Activated CD4-positive, alpha-beta T cell treated with anti-CD3 and anti-CD28 coated beads, Interleukin-2, amount 50 U/mL, for 4 hours (primary cell): ENCODE data around the gene ANKRD52.
"Not testable (repeated sequence)": the region's sequence is repeated elsewhere in the genome, so short reads cannot be mapped to it uniquely, and the experiment has no call there.

Experiments used
- DNase-seq, 2 experiments: peaks; one replicate each; pipeline ENCODE4 v3.0.0-alpha.2; 2020

Gene ANKRD52

DNA sequence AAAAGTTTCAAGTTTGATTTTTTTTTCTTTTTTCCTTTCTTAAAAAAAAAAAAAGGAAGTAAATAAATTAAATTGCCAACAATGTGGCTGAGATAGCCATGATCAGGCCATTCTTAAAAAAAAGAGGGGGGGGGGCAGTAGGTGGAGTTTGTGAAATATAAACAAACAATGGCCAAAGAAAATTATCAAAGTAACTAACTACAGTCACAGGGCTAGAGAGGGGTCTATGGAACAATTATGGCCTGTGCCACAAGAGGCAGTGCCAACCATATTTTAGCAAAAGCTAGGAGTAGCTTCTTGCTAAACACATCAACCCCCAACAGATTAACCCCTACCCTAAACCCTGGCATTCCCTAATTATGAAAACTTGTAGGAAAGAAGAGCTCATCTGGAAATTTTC is 52.7 kb downstream of the ANKRD52 start:
- no peak for DNase-seq

GRCh38 chr12:56204275-56204674 is 53.9 kb downstream of the ANKRD52 start:
- no peak for DNase-seq

- no peak for DNase-seq
These were observed 55.3 kb downstream of the ANKRD52 start for GRCh38 chr12:56202838-56203237.

DNA sequence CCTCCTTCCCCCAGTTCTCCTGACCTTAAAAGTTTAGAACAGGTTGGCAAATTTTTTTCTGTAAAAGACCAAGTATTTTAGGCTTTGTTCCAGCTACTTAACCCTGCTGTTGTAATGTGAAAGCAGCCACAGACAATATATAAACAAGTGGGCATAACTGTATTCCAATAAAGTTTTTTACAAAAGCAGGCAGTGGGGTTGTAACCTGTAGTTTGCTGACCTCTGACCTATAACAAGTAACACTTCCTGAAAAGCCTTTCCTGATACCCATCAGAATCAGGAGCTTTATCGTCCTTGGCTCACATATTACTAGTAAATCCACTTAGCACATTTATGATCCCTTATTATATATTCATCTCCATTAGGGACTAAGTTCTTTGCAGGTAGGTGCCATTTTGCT is 55.8 kb downstream of the ANKRD52 start:
- DNase-seq: no peak

- no peak for DNase-seq
These were observed 59.3 kb downstream of the ANKRD52 start for GRCh38 chr12:56198836-56199235.

- no peak for DNase-seq
These were observed 60.1 kb downstream of the ANKRD52 start for GRCh38 chr12:56197921-56198635.

DNA sequence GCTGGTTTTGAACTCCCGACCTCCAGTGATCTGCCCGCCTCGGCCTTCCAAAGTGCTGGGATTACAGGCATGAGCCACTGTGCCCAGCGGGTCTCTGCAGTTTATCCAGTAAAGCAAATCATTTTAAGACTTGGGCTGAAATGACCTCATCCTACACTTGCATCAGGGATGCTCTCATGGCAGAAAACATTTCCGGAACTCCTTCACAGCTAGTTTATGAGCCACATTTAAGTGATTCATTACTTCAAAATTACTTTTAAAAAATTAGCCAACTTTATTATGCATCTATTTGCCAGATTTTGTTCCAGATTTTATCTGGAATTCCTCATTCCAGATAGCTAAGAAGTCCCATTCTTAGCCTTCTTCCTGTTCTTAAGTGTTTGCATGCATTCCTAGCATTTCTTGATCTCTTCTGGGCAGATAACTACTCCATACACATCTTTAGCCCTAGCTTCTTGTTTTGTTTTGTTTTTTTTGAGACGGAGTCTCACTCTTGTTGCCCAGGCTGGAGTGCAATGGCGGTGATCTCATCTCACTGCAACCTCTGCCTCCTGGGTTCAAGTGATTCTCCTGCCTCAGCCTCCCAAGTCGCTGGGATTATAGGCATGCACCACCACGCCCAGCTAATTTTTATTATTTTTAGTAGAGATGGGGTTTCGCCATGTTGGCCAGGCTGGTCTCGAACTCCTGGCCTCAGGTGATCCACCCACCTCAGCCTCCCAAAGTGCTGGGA is 61.2 kb downstream of the ANKRD52 start:
- DNase-seq: not testable (repeated sequence)

DNA sequence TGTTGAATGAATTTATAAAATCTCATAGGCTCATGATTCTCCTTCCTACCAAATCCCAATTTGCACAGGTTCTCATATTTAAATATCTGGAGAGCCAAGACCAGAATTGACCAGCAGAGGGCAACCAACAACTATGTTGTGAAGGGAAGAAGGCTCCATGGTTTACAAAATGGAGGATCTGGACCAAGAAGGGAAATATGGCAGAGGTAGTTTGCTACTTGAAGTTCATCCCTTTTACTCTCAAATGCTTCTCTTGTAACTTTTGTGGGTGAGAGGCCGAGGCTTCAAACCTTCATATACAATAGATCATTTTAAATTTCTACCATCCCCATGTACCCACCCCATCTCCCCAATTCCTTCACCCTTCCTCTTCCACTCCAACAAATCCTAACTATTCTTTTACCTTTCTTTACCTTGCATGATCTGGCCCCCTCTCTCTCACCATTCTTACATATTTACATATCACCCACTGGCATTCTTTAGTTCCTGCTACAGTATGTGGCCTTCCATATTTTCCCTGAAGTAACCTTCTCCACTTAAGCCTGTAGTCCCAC is 65.1 kb downstream of the ANKRD52 start:
- peak; percentile 69 for DNase-seq

DNA sequence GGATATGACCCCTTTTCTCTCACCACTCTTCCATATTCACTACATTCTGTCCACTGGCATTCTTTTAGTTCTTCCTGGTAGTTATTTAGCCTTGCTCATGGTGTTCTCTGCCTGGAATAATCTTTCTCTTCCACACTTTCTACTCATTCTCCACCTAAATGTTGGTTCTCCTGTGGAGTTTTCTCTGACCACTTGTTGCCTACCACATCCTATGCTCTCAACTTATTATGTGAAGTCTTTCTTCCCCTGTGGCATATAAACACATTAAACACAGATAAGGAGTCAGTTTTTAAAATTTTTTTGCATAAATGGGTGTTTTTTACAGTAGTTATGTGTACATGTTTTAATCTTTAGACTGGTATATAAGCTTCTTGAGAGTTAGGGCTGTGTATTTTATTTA is 65.6 kb downstream of the ANKRD52 start:
- no peak for DNase-seq

- no peak for DNase-seq
These were observed 67.5 kb downstream of the ANKRD52 start for GRCh38 chr12:56190695-56191155.

- peak; percentile 64 to 72 for DNase-seq
These were observed 68.1 kb downstream of the ANKRD52 start for GRCh38 chr12:56189918-56190694.

GRCh38 chr12:56189099-56189917 is 68.9 kb downstream of the ANKRD52 start, which contains the start of gene SMARCC2:
SMARCC2 (minus strand) TSS chr12:56189483; CDS start chr12:56189461, 22 bp downstream.
- DNase-seq: peak; percentile 79 to 82

DNA sequence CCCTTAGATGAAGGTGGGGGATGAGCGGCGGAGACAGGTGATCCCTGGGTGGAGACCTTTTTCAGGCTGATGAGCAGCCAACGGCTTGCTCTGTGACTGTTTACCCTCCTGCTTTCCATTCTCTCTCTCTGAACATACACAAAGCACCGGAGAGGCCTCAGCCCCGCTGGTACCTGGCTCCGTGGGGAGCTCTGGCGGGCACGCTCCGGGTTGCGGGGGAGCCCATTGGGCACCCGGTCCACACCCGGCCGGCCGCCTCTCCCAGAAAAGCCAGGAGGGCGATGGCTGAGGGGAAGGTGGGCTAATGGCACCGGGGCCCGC is 69.4 kb downstream of the ANKRD52 start:
- peak in 1 of 2 experiments; percentile 3 for DNase-seq

DNA sequence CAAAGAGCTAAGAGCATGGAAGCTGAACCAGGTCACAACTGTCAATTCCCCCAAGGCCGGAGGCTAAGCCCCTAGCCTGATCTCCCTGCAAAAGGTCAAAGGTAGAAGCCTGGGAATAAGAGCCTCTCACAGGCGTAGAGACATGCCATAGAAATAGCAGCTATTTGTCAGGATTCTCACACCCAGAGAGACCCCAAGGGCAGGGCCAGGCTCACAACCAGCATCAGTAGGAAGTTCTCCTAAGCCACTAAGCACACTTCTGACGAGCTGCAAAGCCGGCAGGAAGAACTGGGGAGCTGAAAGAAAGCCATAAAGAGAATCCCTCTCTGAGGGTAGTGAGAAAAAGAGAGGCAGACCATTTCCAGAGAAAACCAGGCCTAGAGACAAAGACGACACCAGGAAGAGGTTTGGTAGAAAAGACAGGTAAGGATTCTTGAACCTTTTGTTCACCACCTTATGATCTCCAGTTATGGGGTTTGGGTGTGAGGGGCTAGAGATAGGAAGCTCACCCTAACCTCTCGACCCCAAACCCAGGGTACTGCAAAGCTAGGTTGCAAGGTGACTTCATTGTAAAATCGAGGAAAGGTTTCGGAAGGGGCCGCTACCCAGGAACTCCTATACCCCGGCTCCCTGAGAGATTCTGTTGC is 69.9 kb downstream of the ANKRD52 start:
- DNase-seq: no peak
